ENCODE results near the gene JAZF1. TPM values are rescaled to one million over a fixed set of nuclear protein-coding genes. Genes with fewer than 3 reads are reported as not detected.

JAZF1 gene
- total and polyA plus RNA-seq, 2 of the 8 experiments (the other 6 are each of a cell fraction or from before 2014, with no cell fraction given): 2.6 to 21.8 TPM

GRCh38 chr7:27793780-27794179, 386.8 kb downstream of the JAZF1 start:
- no peak overlapping the region for H4K91ac ChIP-seq (replicated peaks; ENCODE audit: insufficient read length, low read length)
- no peaks in the 10 kb centered on the region for H4K20me1 ChIP-seq (replicated peaks in 1 of 2; ENCODE audit: control insufficient read depth in 1 of 2, insufficient read depth in 2 of 2, low read length in 2 of 2)
- H3K4me2 ChIP-seq (ENCODE audit: insufficient read depth in 1 of 2, low read depth in 2 of 2, low read length in 2 of 2): no peak overlapping the region
- no peak for FAIRE-seq
- no peak overlapping the region for H2AK5ac ChIP-seq (ENCODE audit: low read depth, low read length)
- no peaks in the 10 kb centered on the region for H3K4me1 ChIP-seq (replicated peaks in 1 of 4; ENCODE audit: control insufficient read depth in 3 of 4, insufficient read depth in 4 of 4, low read length in 3 of 4)
- no peak overlapping the region for H2BK15ac ChIP-seq (ENCODE audit: low read length)
- H3K18ac ChIP-seq (ENCODE audit: extremely low read depth, low read length): no peak overlapping the region
- no peak overlapping the region for H3K27ac ChIP-seq (ENCODE audit: low read depth, low read length)
- H4K8ac ChIP-seq (ENCODE audit: extremely low read depth, insufficient read depth, low read length): no peak overlapping the region
- no peak overlapping the region for H2AFZ ChIP-seq (ENCODE audit: low read length)
- no peak overlapping the region for H3K23ac ChIP-seq (ENCODE audit: insufficient read length)
- no peaks in the 10 kb centered on the region for H3K9me3 ChIP-seq (ENCODE audit: insufficient read depth in 2 of 2, low read depth in 1 of 2, low read length in 1 of 2)
- 100% methylated on average over 1 of the region's 1 CpG; no CpG with 5 or more reads in 1 of the 2 experiments for WGBS, 2 experiments (ENCODE audit: extremely low coverage in 1 of 2, insufficient coverage in 1 of 2, insufficient read length in 1 of 2, insufficient replicate concordance in 2 of 2, low coverage in 1 of 2, low lambda C conversion rate in 2 of 2, missing lambda C conversion rate in 1 of 2)
- H3K79me1 ChIP-seq (ENCODE audit: low read depth, low read length): no peaks in the 10 kb centered on the region
- ChIA-PET CTCF (ENCODE audit: partially characterized antibody) (interaction anchor here (0.6 kb wide), 1 partner anchor 357 kb away, joined by 3 read pairs; no protein-coding TSS in a partner anchor), POLR2A (ENCODE audit: partially characterized antibody) (no interaction called here)
- no peak overlapping the region for H3K4me3 ChIP-seq (ENCODE audit: extremely low read depth in 1 of 4, insufficient read depth in 2 of 4, low read depth in 3 of 4, low read length in 4 of 4)
- H2BK12ac ChIP-seq (ENCODE audit: low read depth, low read length): no peak overlapping the region
- no peaks in the 10 kb centered on the region for H3K27me3 ChIP-seq (replicated peaks in 1 of 4; ENCODE audit: control insufficient read depth in 3 of 4, extremely low read depth in 1 of 4, insufficient read depth in 3 of 4, low read length in 3 of 4)
- no peak overlapping the region for H2BK20ac ChIP-seq (ENCODE audit: low read length)
- no peak overlapping the region for H3K14ac ChIP-seq (ENCODE audit: insufficient read length)
- H4K5ac ChIP-seq (ENCODE audit: insufficient read length, low read depth, low read length): no peak overlapping the region
- H2BK5ac ChIP-seq (ENCODE audit: low read depth, low read length): no peak overlapping the region
- H3K79me2 ChIP-seq (ENCODE audit: control insufficient read depth in 1 of 2, insufficient read depth in 2 of 2, low read length in 2 of 2): no peaks in the 10 kb centered on the region
- H3K4ac ChIP-seq (replicated peaks; ENCODE audit: insufficient read length, low read depth, low read length): no peak overlapping the region
- no peak overlapping the region for H2BK120ac ChIP-seq (replicated peaks; ENCODE audit: low read depth, low read length)
- peaks cover 0 to 26% (median 3%) of the 10 kb centered on the region in 4 experiments; a peak in 2 of 8 replicates for H3K36me3 ChIP-seq (ENCODE audit: control insufficient read depth in 2 of 4, insufficient read depth in 4 of 4, low read length in 3 of 4)
- no peak overlapping the region for H3K56ac ChIP-seq (replicated peaks; ENCODE audit: insufficient read length, low read depth, low read length)
- H3K9ac ChIP-seq (replicated peaks in 1 of 4; ENCODE audit: extremely low read depth in 1 of 4, low read depth in 3 of 4, low read length in 3 of 4): no peak overlapping the region
- DNase-seq (ENCODE audit: low read depth in 1 of 2, low spot score in 2 of 2): no peak
- H3K23me2 ChIP-seq (ENCODE audit: low read depth, low read length): no peaks in the 10 kb centered on the region
- TF ChIP-seq HDAC6 (IDR thresholded peaks at IDR 0.05; ENCODE audit: low read depth, low read length): no peak
- no peak for TF ChIP-seq GABPA (IDR thresholded peaks at IDR 0.05; ENCODE audit: borderline replicate concordance, insufficient read depth, low read length)
- TF ChIP-seq CHD2 (IDR thresholded peaks at IDR 0.05; ENCODE audit: low read length): no peak
- TF ChIP-seq EZH2 (IDR thresholded peaks at IDR 0.05; ENCODE audit: low read depth, low read length, severe bottlenecking): no peak
- no peak for TF ChIP-seq EGR1 (IDR thresholded peaks at IDR 0.05; ENCODE audit: borderline replicate concordance, low read depth, low read length)
- no peak for TF ChIP-seq TEAD4 (IDR thresholded peaks at IDR 0.05; ENCODE audit: low read depth, low read length)
- TF ChIP-seq TCF12 (IDR thresholded peaks at IDR 0.05; ENCODE audit: low read depth, low read length): no peak
- no peak for TF ChIP-seq JUND (IDR thresholded peaks at IDR 0.05; ENCODE audit: low read length)
- TF ChIP-seq POLR2AphosphoS5 (IDR thresholded peaks at IDR 0.05; ENCODE audit: low read depth, low read length): no peak
- TF ChIP-seq SIN3A (conservative IDR thresholded peaks at IDR 0.05 in 1 of 2, IDR thresholded peaks at IDR 0.05 in 1 of 2; ENCODE audit: low read depth in 1 of 2, low read length in 2 of 2): no peak

Data from H1 (cell line).